HEK293T (cell line): ENCODE data around the gene BAZ1A.

Experiments used
- CTCF ChIA-PET: fragments of 350-600 bp; formaldehyde crosslinking; extraction: SDS; loops from one replicate; lab custom pipeline; 2021; ENCODE audit warnings: antibody characterized with exemption, inconsistent platforms; lab: Yijun Ruan, JAX
- POLR2A ChIA-PET: fragments of 350-600 bp; formaldehyde crosslinking; extraction: SDS; loops from one replicate; lab custom pipeline; 2020; ENCODE audit warnings: antibody characterized with exemption, inconsistent platforms; lab: Yijun Ruan, JAX
- DNase-seq: peaks from one replicate; pipeline ENCODE4 v3.0.0; 2012; ENCODE audit warnings: mixed read lengths; ENCODE audit errors: extremely low spot score
- ARNT ChIP-seq: fragments of 450-650 bp; IDR thresholded peaks from 2 replicates; pipeline ENCODE4 v1.6.1; 2017; ENCODE audit warnings: mild to moderate bottlenecking
- BHLHE40 ChIP-seq: fragments of 450-650 bp; IDR thresholded peaks from 2 replicates; pipeline ENCODE4 v1.6.1; 2016; ENCODE audit warnings: mild to moderate bottlenecking, moderate library complexity, borderline replicate concordance
- CTBP1 ChIP-seq: fragments of 450-650 bp; IDR thresholded peaks from 2 replicates; pipeline ENCODE4 v1.6.1; 2016; ENCODE audit warnings: borderline replicate concordance
- ELF4 ChIP-seq: fragments of 450-650 bp; IDR thresholded peaks from 2 replicates; pipeline ENCODE4 v1.6.1; 2017; ENCODE audit warnings: antibody characterized with exemption
- FOXA1 ChIP-seq: fragments of 450-650 bp; IDR thresholded peaks from 2 replicates; pipeline ENCODE4 v1.6.1; 2016; ENCODE audit warnings: mild to moderate bottlenecking
- FOXK2 ChIP-seq: fragments of 450-650 bp; IDR thresholded peaks from 2 replicates; pipeline ENCODE4 v1.6.1; 2016; ENCODE audit warnings: mild to moderate bottlenecking
- FOXM1 ChIP-seq: fragments of 450-650 bp; IDR thresholded peaks from 2 replicates; pipeline ENCODE4 v1.6.1; 2017; ENCODE audit warnings: mild to moderate bottlenecking, borderline replicate concordance
- HDGF ChIP-seq: fragments of 450-650 bp; IDR thresholded peaks from 2 replicates; pipeline ENCODE4 v1.6.1; 2017; ENCODE audit warnings: antibody characterized with exemption, borderline replicate concordance
- L3MBTL2 ChIP-seq: fragments of 450-650 bp; conservative IDR thresholded peaks from 2 replicates; pipeline ENCODE4 v1.6.1; 2016; ENCODE audit warnings: mild to moderate bottlenecking
- LEF1 ChIP-seq: fragments of 450-650 bp; IDR thresholded peaks from 2 replicates; pipeline ENCODE4 v1.6.1; 2017; ENCODE audit warnings: mild to moderate bottlenecking, borderline replicate concordance
- NFRKB ChIP-seq: fragments of 450-650 bp; IDR thresholded peaks from 2 replicates; pipeline ENCODE4 v1.6.1; 2016; ENCODE audit warnings: mild to moderate bottlenecking, moderate library complexity
- PKNOX1 ChIP-seq: fragments of 450-650 bp; IDR thresholded peaks from 2 replicates; pipeline ENCODE4 v1.6.1; 2016
- SP1 ChIP-seq: fragments of 450-650 bp; IDR thresholded peaks from 2 replicates; pipeline ENCODE4 v1.6.1; 2017
- SUZ12 ChIP-seq: fragments of 450-650 bp; IDR thresholded peaks from 2 replicates; pipeline ENCODE4 v1.6.1; 2016; ENCODE audit warnings: mild to moderate bottlenecking
- TARDBP ChIP-seq: fragments of 450-650 bp; IDR thresholded peaks from 2 replicates; pipeline ENCODE4 v1.6.1; 2016
- ZNF384 ChIP-seq: fragments of 450-650 bp; IDR thresholded peaks from 2 replicates; pipeline ENCODE4 v1.6.1; 2016

Gene BAZ1A

GRCh38 chr14:34794217-34794616, 80.9 kb downstream of the BAZ1A start:
- no peak for DNase-seq
- ChIA-PET CTCF (no interaction called here), POLR2A (no interaction called here)
- TF ChIP-seq ARNT (no peak), LEF1 (no peak), TARDBP (no peak), FOXA1 (no peak), HDGF (no peak), SUZ12 (no peak), FOXM1 (no peak), SP1 (no peak), FOXK2 (no peak), PKNOX1 (no peak)

GRCh38 chr14:34792598-34792997, 82.6 kb downstream of the BAZ1A start:
- no peak for DNase-seq
- CTCF ChIA-PET: no interaction called here
- POLR2A ChIA-PET: no interaction called here
- TF ChIP-seq BHLHE40: no peak
- no peak for TF ChIP-seq HDGF

- ChIA-PET POLR2A (no interaction called here), CTCF (no interaction called here)
- no peak for DNase-seq
Measured at GRCh38 chr14:34785223-34786006, 89.7 kb downstream of the BAZ1A start.

GRCh38 chr14:34782031-34782430, 93.1 kb downstream of the BAZ1A start:
- CTCF ChIA-PET: no interaction called here
- no peak for TF ChIP-seq FOXK2
- TF ChIP-seq LEF1: no peak
- TF ChIP-seq L3MBTL2: no peak
- no peak for TF ChIP-seq CTBP1
- TF ChIP-seq FOXM1: no peak
- TF ChIP-seq PKNOX1: no peak
- no peak for TF ChIP-seq ARNT
- no peak for TF ChIP-seq TARDBP
- TF ChIP-seq BHLHE40: no peak
- DNase-seq: no peak
- POLR2A ChIA-PET: no interaction called here

More at GRCh38 chr14:34785223-34786006, 89.7 kb downstream of the BAZ1A start:
- no peak for TF ChIP-seq L3MBTL2
- TF ChIP-seq SP1: no peak
- no peak for TF ChIP-seq FOXM1
- no peak for TF ChIP-seq SUZ12
- TF ChIP-seq FOXK2: no peak
- no peak for TF ChIP-seq BHLHE40

- ChIA-PET CTCF (no interaction called here), POLR2A (no interaction called here)
- TF ChIP-seq FOXA1: no peak
- no peak for TF ChIP-seq HDGF
- TF ChIP-seq ARNT: no peak
- TF ChIP-seq TARDBP: no peak
- no peak for TF ChIP-seq ELF4
- no peak for TF ChIP-seq L3MBTL2
- TF ChIP-seq FOXM1: no peak
- TF ChIP-seq ZNF384: no peak
- TF ChIP-seq PKNOX1: no peak
- no peak for TF ChIP-seq LEF1
- no peak for TF ChIP-seq SUZ12
- no peak for TF ChIP-seq BHLHE40
- no peak for TF ChIP-seq CTBP1
- DNase-seq: no peak
Measured at GRCh38 chr14:34781242-34781641, 93.9 kb downstream of the BAZ1A start.

- ChIA-PET POLR2A (no interaction called here), CTCF (no interaction called here)
- no peak for TF ChIP-seq BHLHE40
- no peak for TF ChIP-seq HDGF
- TF ChIP-seq SUZ12: no peak
- no peak for TF ChIP-seq ARNT
- TF ChIP-seq FOXA1: no peak
- TF ChIP-seq SP1: no peak
- TF ChIP-seq CTBP1: no peak
- no peak for TF ChIP-seq PKNOX1
- TF ChIP-seq ELF4: no peak
- no peak for TF ChIP-seq FOXK2
- TF ChIP-seq ZNF384: no peak
- no peak for TF ChIP-seq LEF1
- no peak for TF ChIP-seq TARDBP
- no peak for TF ChIP-seq NFRKB
- no peak for TF ChIP-seq FOXM1
- TF ChIP-seq L3MBTL2: no peak
- no peak for DNase-seq
Measured at GRCh38 chr14:34780646-34781045, 94.5 kb downstream of the BAZ1A start.
